IMR-90 (cell line): ENCODE measurements around the gene TSHZ1. TPM values are rescaled to one million over a fixed set of nuclear protein-coding genes. Genes with fewer than 3 reads are reported as not detected.

ENCODE experiments used
- ATAC-seq: fragments of 200-7000 bp; cut with Tn5 transposase; 2 replicates; pipeline ENCODE4 v1.9.1; 2020; ENCODE audit warnings: low read depth, mild to moderate bottlenecking, moderate library complexity
- BruUV-seq: library from RNA; stranded (reverse); fragments of 400-500 nt; replicated peaks from 2 replicates; lab custom pipeline; 2021; lab: Mats Ljungman, UMichigan
- CTCF ChIA-PET: fragments of 300-600 bp; formaldehyde crosslinking; extraction: SDS; loops from one replicate; lab custom pipeline; 2021; ENCODE audit warnings: antibody characterized with exemption; lab: Yijun Ruan, JAX
- POLR2A ChIA-PET: fragments of 300-600 bp; sonication (Branson Sonifier 250); formaldehyde crosslinking; loops from one replicate; lab custom pipeline; 2022; ENCODE audit warnings: antibody characterized with exemption; ENCODE audit not compliant: unreplicated experiment; lab: Charles Lee
- DNase-seq: peaks from one replicate; pipeline ENCODE4 v3.0.0; 2013
- H2AFZ ChIP-seq: replicated peaks from 2 replicates; pipeline ENCODE3; 2013; ENCODE audit warnings: low read length, mild to moderate bottlenecking; ENCODE audit not compliant: poor library complexity
- H2AK5ac ChIP-seq: 2 replicates; pipeline ENCODE4 v1.6.1; 2013; ENCODE audit warnings: low read depth, low read length, inconsistent platforms
- H2AK9ac ChIP-seq: replicated peaks from 2 replicates; pipeline ENCODE3; 2013; ENCODE audit warnings: mild to moderate bottlenecking, low read depth, low read length, moderate library complexity; ENCODE audit not compliant: poor library complexity
- H2BK120ac ChIP-seq: 2 replicates; pipeline ENCODE4 v1.6.1; 2013; ENCODE audit warnings: low read depth, low read length, inconsistent platforms
- H2BK15ac ChIP-seq: 3 replicates; pipeline ENCODE4 v1.6.1; 2013; ENCODE audit warnings: low read depth, low read length, inconsistent platforms
- H2BK20ac ChIP-seq: 2 replicates; pipeline ENCODE4 v1.6.1; 2013; ENCODE audit warnings: low read depth, mild to moderate bottlenecking, inconsistent platforms, low read length, moderate library complexity
- H2BK5ac ChIP-seq: 2 replicates; pipeline ENCODE4 v1.6.1; 2013; ENCODE audit warnings: mild to moderate bottlenecking, low read depth, low read length, inconsistent platforms; ENCODE audit not compliant: poor library complexity, severe bottlenecking
- H3K14ac ChIP-seq: replicated peaks from 2 replicates; pipeline ENCODE4 v1.6.1; 2013; ENCODE audit warnings: low read depth, low read length, inconsistent platforms
- H3K18ac ChIP-seq: 2 replicates; pipeline ENCODE4 v1.6.1; 2013; ENCODE audit warnings: low read depth, low read length, control low read depth
- H3K23ac ChIP-seq: 2 replicates; pipeline ENCODE4 v1.6.1; 2013; ENCODE audit warnings: low read depth, low read length, inconsistent platforms
- H3K27ac ChIP-seq: 2 replicates; pipeline ENCODE4 v1.5.1; 2013; ENCODE audit warnings: mild to moderate bottlenecking, control low read depth, low read length; ENCODE audit not compliant: insufficient read depth
- H3K27me3 ChIP-seq: 2 replicates; pipeline ENCODE4 v1.6.1; 2013; ENCODE audit warnings: low read length; ENCODE audit not compliant: control insufficient read depth, insufficient read depth
- H3K36me3 ChIP-seq: 2 replicates; pipeline ENCODE4 v1.6.1; 2013; ENCODE audit warnings: low read length, mixed read lengths; ENCODE audit not compliant: control insufficient read depth, insufficient read depth
- H3K4ac ChIP-seq: 2 replicates; pipeline ENCODE4 v1.6.1; 2013; ENCODE audit warnings: low read depth, low read length, inconsistent platforms
- H3K4me1 ChIP-seq: 2 replicates; pipeline ENCODE4 v1.6.1; 2013; ENCODE audit warnings: low read length, mixed read lengths; ENCODE audit not compliant: control insufficient read depth, insufficient read depth
- H3K4me2 ChIP-seq: 2 replicates; pipeline ENCODE4 v1.6.1; 2013; ENCODE audit warnings: low read depth, mild to moderate bottlenecking, control low read depth, low read length, moderate library complexity
- H3K4me3 ChIP-seq: 2 replicates; pipeline ENCODE4 v1.5.1; 2013; ENCODE audit warnings: low read depth, mild to moderate bottlenecking, control low read depth, low read length, moderate library complexity; ENCODE audit not compliant: insufficient read depth
- H3K56ac ChIP-seq: 2 replicates; pipeline ENCODE4 v1.6.1; 2013; ENCODE audit warnings: low read length, inconsistent platforms; ENCODE audit not compliant: insufficient read depth; ENCODE audit errors: extremely low read depth
- H3K79me1 ChIP-seq, 2 experiments: 2 replicates each; pipeline ENCODE4 v1.6.1; 2013; ENCODE audit warnings: low read length in 2 of 2, inconsistent platforms in 1 of 2, low read depth in 1 of 2
- H3K9ac ChIP-seq: 2 replicates; pipeline ENCODE4 v1.6.1; 2013; ENCODE audit warnings: low read depth, low read length, control low read depth
- H3K9me1 ChIP-seq: 2 replicates; pipeline ENCODE4 v1.6.1; 2013; ENCODE audit warnings: low read length, inconsistent platforms; ENCODE audit not compliant: insufficient read depth
- H3K9me3 ChIP-seq: 2 replicates; pipeline ENCODE4 v1.6.1; 2013; ENCODE audit warnings: low read length; ENCODE audit not compliant: control insufficient read depth, insufficient read depth
- H4K20me1 ChIP-seq: 2 replicates; pipeline ENCODE4 v1.6.1; 2013; ENCODE audit warnings: low read length, inconsistent platforms; ENCODE audit not compliant: insufficient read depth
- H4K5ac ChIP-seq: 2 replicates; pipeline ENCODE4 v1.6.1; 2013; ENCODE audit warnings: mild to moderate bottlenecking, low read depth, low read length, control low read depth
- H4K8ac ChIP-seq, 2 experiments: 2 replicates each; pipeline ENCODE4 v1.6.1; 2013; ENCODE audit warnings: low read depth in 2 of 2, low read length in 2 of 2, control low read depth in 1 of 2, inconsistent platforms in 1 of 2
- H4K91ac ChIP-seq: 2 replicates; pipeline ENCODE4 v1.6.1; 2013; ENCODE audit warnings: low read depth, low read length, inconsistent platforms; ENCODE audit not compliant: insufficient read depth
- CEBPB ChIP-seq: IDR thresholded peaks from 2 replicates; pipeline ENCODE4 v1.6.1; 2012; ENCODE audit warnings: low read depth, low read length, improper control_type of control experiment
- MXI1 ChIP-seq: IDR thresholded peaks from 2 replicates; pipeline ENCODE4 v1.6.1; 2012; ENCODE audit warnings: low read depth, mild to moderate bottlenecking, low read length, moderate library complexity, borderline replicate concordance
- POLR2A ChIP-seq: IDR thresholded peaks from 2 replicates; pipeline ENCODE4 v1.6.1; 2012; ENCODE audit warnings: mild to moderate bottlenecking, low read depth, low read length
- RFX5 ChIP-seq: IDR thresholded peaks from 2 replicates; pipeline ENCODE4 v1.8.0; 2012; ENCODE audit warnings: low read depth, mild to moderate bottlenecking, low read length, moderate library complexity
- WGBS, 2 experiments: methylation state at CpG; one replicate each; pipeline versions ENCODE4 v1.1.5 to v1.1.7; 2013; ENCODE audit warnings: missing lambda C conversion rate in 2 of 2; ENCODE audit not compliant: insufficient read length in 1 of 2; ENCODE audit errors: extremely low coverage in 2 of 2; 5-methylcytosine and 5-hydroxymethylcytosine counted together
- dilution Hi-C: fragments of 300-500 bp; cut with HindIII; formaldehyde crosslinking; loops from one replicate; pipeline ENCODE4 v1.14.3; 2018; ENCODE audit warnings: low sequenced_read_pairs; ENCODE audit not compliant: unreplicated experiment
- in situ Hi-C: fragments of 300-500 bp; cut with MboI; formaldehyde crosslinking; loops from 3 replicates; pipeline ENCODE4 v1.14.3; 2019; ENCODE audit warnings: low sequenced_read_pairs, inconsistent platforms, mixed read lengths
- intact Hi-C: fragments of 100-400 bp; cut with micrococcal nuclease; formaldehyde crosslinking; loops from 2 replicates; pipeline ENCODE4 v1.10.0; 2022
- polyA plus RNA-seq, 3 experiments: library from polyadenylated mRNA; depleted of rRNA; stranded (reverse); fragments of >200 nt; gene quantifications; 2 replicates each; pipeline ENCODE4 v1.2.3, GENCODE V29; 2012; ENCODE audit warnings: low replicate concordance in 1 of 3
- total RNA-seq: library from RNA; depleted of rRNA; stranded (reverse); fragments of >200 nt; gene quantifications from 2 replicates; pipeline ENCODE4 v1.2.3, GENCODE V29; 2012
- TF ChIP-seq, protein P1 (sequence below): conservative IDR thresholded peaks from 2 replicates; pipeline ENCODE4 v1.5.1; 2012; ENCODE audit warnings: mild to moderate bottlenecking, low read depth, low read length, improper control_type of control experiment

Gene TSHZ1
- total and polyA plus RNA-seq, 2 of the 4 experiments (the other 2 are of a cell fraction) = 7.1 to 10.0 TPM

DNA sequence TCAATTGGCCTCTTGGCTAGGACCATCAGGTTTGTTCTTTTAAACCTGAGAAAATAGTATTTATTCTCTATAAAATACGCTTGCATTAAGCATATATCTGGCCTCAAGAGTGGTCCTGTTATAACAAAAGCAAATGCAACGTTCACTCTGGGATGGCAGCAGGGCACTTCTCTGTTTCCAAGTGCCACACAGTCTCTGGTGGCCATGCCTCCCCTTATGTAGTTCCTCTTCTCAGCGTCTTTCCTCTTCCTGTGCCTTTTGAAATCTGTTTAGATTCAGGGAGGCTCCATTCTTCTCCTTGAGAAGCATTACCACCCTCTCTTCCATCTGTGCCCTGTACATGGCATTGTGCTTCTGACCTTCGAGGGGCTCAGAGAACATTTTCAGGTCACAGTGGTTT, 51.9 kb downstream of the TSHZ1 start:
- no peak for ATAC-seq
- Histone ChIP-seq H3K56ac (no peak overlapping the region), H4K20me1 (no peaks in the 10 kb centered on the region), H3K18ac (no peak overlapping the region), H2BK15ac (no peak overlapping the region), H3K4ac (no peak overlapping the region), H3K36me3 (no peaks in the 10 kb centered on the region), H3K4me3 (no peak overlapping the region), H2BK5ac (no peak overlapping the region), H3K4me2 (no peak overlapping the region), H3K4me1 (no peaks in the 10 kb centered on the region; the same call in 1 of the 2 replicates), H3K23ac (no peak overlapping the region), H3K9me1 (peaks cover 3% of the 10 kb centered on the region), H4K8ac (no peak overlapping the region), H3K79me1 (peaks cover 10 to 40% of the 10 kb centered on the region in 2 experiments; a peak in 3 of 4 replicates), H2AK5ac (no peak overlapping the region), H4K91ac (no peak overlapping the region), H3K9ac (no peak overlapping the region), H4K5ac (no peak overlapping the region), H2AK9ac (no peak overlapping the region), H3K14ac (no peak overlapping the region), H2BK20ac (no peak overlapping the region), H3K27me3 (no peaks in the 10 kb centered on the region), H3K9me3 (no peaks in the 10 kb centered on the region), H3K27ac (no peak overlapping the region), H2AFZ (no peak overlapping the region), H2BK120ac (no peak overlapping the region)
- no TSS peak for BruUV-seq
- ChIA-PET CTCF (no interaction called here), POLR2A (no interaction called here)
- no CpG with 5 or more reads among the region's 4 CpGs for WGBS, 2 experiments
- dilution Hi-C loops (no loop called here), intact Hi-C loops (no loop called here), in situ Hi-C loops (no loop called here)
- no peak for DNase-seq
- TF ChIP-seq CEBPB = no peak
- TF ChIP-seq, protein P1, sequence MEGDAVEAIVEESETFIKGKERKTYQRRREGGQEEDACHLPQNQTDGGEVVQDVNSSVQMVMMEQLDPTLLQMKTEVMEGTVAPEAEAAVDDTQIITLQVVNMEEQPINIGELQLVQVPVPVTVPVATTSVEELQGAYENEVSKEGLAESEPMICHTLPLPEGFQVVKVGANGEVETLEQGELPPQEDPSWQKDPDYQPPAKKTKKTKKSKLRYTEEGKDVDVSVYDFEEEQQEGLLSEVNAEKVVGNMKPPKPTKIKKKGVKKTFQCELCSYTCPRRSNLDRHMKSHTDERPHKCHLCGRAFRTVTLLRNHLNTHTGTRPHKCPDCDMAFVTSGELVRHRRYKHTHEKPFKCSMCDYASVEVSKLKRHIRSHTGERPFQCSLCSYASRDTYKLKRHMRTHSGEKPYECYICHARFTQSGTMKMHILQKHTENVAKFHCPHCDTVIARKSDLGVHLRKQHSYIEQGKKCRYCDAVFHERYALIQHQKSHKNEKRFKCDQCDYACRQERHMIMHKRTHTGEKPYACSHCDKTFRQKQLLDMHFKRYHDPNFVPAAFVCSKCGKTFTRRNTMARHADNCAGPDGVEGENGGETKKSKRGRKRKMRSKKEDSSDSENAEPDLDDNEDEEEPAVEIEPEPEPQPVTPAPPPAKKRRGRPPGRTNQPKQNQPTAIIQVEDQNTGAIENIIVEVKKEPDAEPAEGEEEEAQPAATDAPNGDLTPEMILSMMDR = no peak
- TF ChIP-seq MXI1 = no peak
- TF ChIP-seq POLR2A = no peak
- TF ChIP-seq RFX5 = no peak
